ENCODE measurements around the gene CYB5D1. TPM values are rescaled to one million over a fixed set of nuclear protein-coding genes. Genes with fewer than 3 reads are reported as not detected.

The CYB5D1 gene
- total RNA-seq, 1 experiment from 2014 or later: 18.7 TPM

- peak; percentile 10 for DNase-seq (ENCODE audit: low spot score)
- TF ChIP-seq CTCF (conservative IDR thresholded peaks at IDR 0.05; ENCODE audit: low read depth, low read length) (no peak), EZH2 (IDR thresholded peaks at IDR 0.05; ENCODE audit: borderline replicate concordance, low read depth, low read length, poor library complexity, severe bottlenecking) (no peak)
- no peaks in the 10 kb centered on the region for H3K9me3 ChIP-seq (ENCODE audit: low read depth, low read length, poor library complexity, severe bottlenecking)
- peak within 1 kb of the TSS; percentile 52 for H3K4me3 ChIP-seq (ENCODE audit: low read depth, low read length, poor library complexity, severe bottlenecking)
- no peaks in the 10 kb centered on the region for H3K27me3 ChIP-seq (replicated peaks; ENCODE audit: insufficient read depth, low read depth, low read length, poor library complexity)
- H3K36me3 ChIP-seq (ENCODE audit: insufficient read depth, low read length, poor library complexity, severe bottlenecking): peaks cover 39% of the 10 kb centered on the region
- ChIA-PET CTCF (no interaction called here), POLR2A (ENCODE audit: low non-redundant PET) (no interaction called here)
- intact Hi-C loops (cut with micrococcal nuclease; ENCODE audit: unreplicated experiment): loop anchor here (5.0 kb wide), 3 partner anchors 44 to 334 kb away; partner anchors contain the start of genes CNTROB, MPDU1 and TRAPPC1
- BruUV-seq (replicated peaks): no TSS peak
- peaks cover 30% of the 10 kb centered on the region for H3K4me1 ChIP-seq (ENCODE audit: insufficient read depth, low read length, poor library complexity, severe bottlenecking)
- peak within 1 kb of the TSS; percentile 94 for H3K27ac ChIP-seq (ENCODE audit: low read depth, low read length, poor library complexity, severe bottlenecking)
Observed at GRCh38 chr17:7888184-7888920, 30.5 kb downstream of the CYB5D1 start, which contains the start of gene CHD3. TSS of gene CHD3 (plus strand) at chr17:7888789. CDS start at chr17:7889001, 212 bp downstream.

DNA sequence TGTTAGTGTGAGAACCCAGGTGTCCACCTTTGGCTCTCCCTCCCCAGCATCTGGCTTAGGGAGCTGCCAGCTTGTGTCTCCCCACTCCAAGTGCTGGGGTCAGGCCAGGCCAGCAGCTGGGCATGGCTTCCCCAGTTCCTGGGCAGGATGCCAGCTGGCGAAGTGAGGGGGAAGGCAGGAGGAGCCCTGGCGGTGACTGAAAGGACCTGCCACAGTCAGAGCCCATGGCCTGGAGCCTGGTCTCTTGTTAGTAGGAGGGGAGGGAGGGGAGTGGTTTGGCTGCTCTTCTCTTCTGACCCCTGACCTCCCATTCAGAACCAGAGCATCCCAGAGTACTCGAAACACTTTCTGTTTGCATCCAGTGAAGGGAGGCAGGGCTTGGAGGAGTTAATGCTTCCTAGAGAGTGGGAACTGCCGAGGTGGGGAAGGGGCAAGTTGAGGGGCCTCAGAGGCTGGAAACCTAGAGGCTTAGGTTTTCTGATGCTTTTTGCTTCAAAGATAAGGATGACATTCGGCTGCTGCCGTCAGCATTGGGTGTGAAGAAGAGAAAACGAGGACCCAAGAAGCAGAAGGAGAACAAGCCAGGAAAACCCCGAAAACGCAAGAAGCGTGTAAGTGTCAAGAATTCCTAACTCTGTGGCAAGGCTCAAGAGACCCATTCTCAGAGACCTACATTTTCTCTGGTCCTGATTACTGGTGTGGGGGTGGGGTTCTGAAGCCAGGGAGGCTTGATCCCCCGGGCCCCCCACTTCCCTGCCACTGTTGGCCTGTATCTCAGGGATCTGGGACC lies 31.6 kb downstream of the CYB5D1 start:
- Histone ChIP-seq H3K4me1 (ENCODE audit: insufficient read depth, low read length, poor library complexity, severe bottlenecking) (peaks cover 22% of the 10 kb centered on the region), H3K4me3 (ENCODE audit: low read depth, low read length, poor library complexity, severe bottlenecking) (peak overlapping the region; percentile 52), H3K27ac (ENCODE audit: low read depth, low read length, poor library complexity, severe bottlenecking) (peak overlapping the region; percentile 94), H3K36me3 (ENCODE audit: insufficient read depth, low read length, poor library complexity, severe bottlenecking) (peaks cover 49% of the 10 kb centered on the region), H3K27me3 (replicated peaks; ENCODE audit: insufficient read depth, low read depth, low read length, poor library complexity) (no peaks in the 10 kb centered on the region), H3K9me3 (ENCODE audit: low read depth, low read length, poor library complexity, severe bottlenecking) (no peaks in the 10 kb centered on the region)
- intact Hi-C loops (cut with micrococcal nuclease; ENCODE audit: unreplicated experiment): loop anchor here (5.0 kb wide), 3 partner anchors 43 to 333 kb away; partner anchors contain the start of genes CNTROB, MPDU1 and TRAPPC1
- TF ChIP-seq EZH2 (IDR thresholded peaks at IDR 0.05; ENCODE audit: borderline replicate concordance, low read depth, low read length, poor library complexity, severe bottlenecking): no peak
- peak; percentile 42 for TF ChIP-seq CTCF (conservative IDR thresholded peaks at IDR 0.05; ENCODE audit: low read depth, low read length)
- CTCF ChIA-PET: no interaction called here
- POLR2A ChIA-PET (ENCODE audit: low non-redundant PET): no interaction called here
- DNase-seq (ENCODE audit: low spot score): peak; percentile 89
- no TSS peak for BruUV-seq (replicated peaks)

GRCh38 chr17:7893187-7893880 lies 35.5 kb downstream of the CYB5D1 start:
- H3K4me3 ChIP-seq (ENCODE audit: low read depth, low read length, poor library complexity, severe bottlenecking): no peak overlapping the region
- no peak for DNase-seq (ENCODE audit: low spot score)
- BruUV-seq (replicated peaks): no TSS peak
- H3K27me3 ChIP-seq (replicated peaks; ENCODE audit: insufficient read depth, low read depth, low read length, poor library complexity): no peaks in the 10 kb centered on the region
- intact Hi-C loops (cut with micrococcal nuclease; ENCODE audit: unreplicated experiment): no loop called here
- ChIA-PET POLR2A (ENCODE audit: low non-redundant PET) (no interaction called here), CTCF (no interaction called here)
- no peak overlapping the region for H3K27ac ChIP-seq (ENCODE audit: low read depth, low read length, poor library complexity, severe bottlenecking)
- H3K36me3 ChIP-seq (ENCODE audit: insufficient read depth, low read length, poor library complexity, severe bottlenecking): peaks cover 83% of the 10 kb centered on the region
- peaks cover 15% of the 10 kb centered on the region for H3K4me1 ChIP-seq (ENCODE audit: insufficient read depth, low read length, poor library complexity, severe bottlenecking)
- TF ChIP-seq CTCF (conservative IDR thresholded peaks at IDR 0.05; ENCODE audit: low read depth, low read length) (no peak), EZH2 (IDR thresholded peaks at IDR 0.05; ENCODE audit: borderline replicate concordance, low read depth, low read length, poor library complexity, severe bottlenecking) (no peak)
- H3K9me3 ChIP-seq (ENCODE audit: low read depth, low read length, poor library complexity, severe bottlenecking): no peaks in the 10 kb centered on the region
